Measurements from ENCODE around the gene ARHGAP26. TPM values are rescaled to one million over a fixed set of nuclear protein-coding genes. Genes with fewer than 3 reads are reported as not detected.

The ARHGAP26 gene
- polyA plus RNA-seq, 6 donors from 2014 or later = 2.4 to 8.7 (median 4.1) TPM

GRCh38 chr5:143168921-143169810 lies 399.0 kb downstream of the ARHGAP26 start:
- ATAC-seq (ENCODE audit: low read depth in 2 of 2) (no peak), DNase-seq (no peak)
- Mint-ChIP-seq H3K4me3 (no peak overlapping the region), H3K4me1 (peaks cover 9 to 12% (median 9%) of the 10 kb centered on the region in 3 donors), H3K36me3 (peaks cover 0 to 6% of the 10 kb centered on the region in 2 donors), H3K27ac (no peak overlapping the region), H3K9me3 (peaks cover 0 to 2% (median 0%) of the 10 kb centered on the region in 7 donors), H3K27me3 (no peaks in the 10 kb centered on the region)

GRCh38 chr5:143170104-143170503 lies 399.9 kb downstream of the ARHGAP26 start:
- no peak for ATAC-seq (ENCODE audit: low read depth in 2 of 2)

GRCh38 chr5:143170977-143171376 lies 400.8 kb downstream of the ARHGAP26 start:
- peaks cover 0 to 6% of the 10 kb centered on the region in 2 donors for H3K36me3 Mint-ChIP-seq
- H3K4me3 Mint-ChIP-seq = no peak overlapping the region
- no peak for DNase-seq
- no peaks in the 10 kb centered on the region for H3K9me3 Mint-ChIP-seq
- H3K4me1 Mint-ChIP-seq = no peaks in the 10 kb centered on the region
- no peaks in the 10 kb centered on the region for H3K27me3 Mint-ChIP-seq
- H3K27ac Mint-ChIP-seq = peak overlapping the region in 1 of 6 donors; percentile 81
- no peak for ATAC-seq (ENCODE audit: low read depth in 2 of 2)

More at GRCh38 chr5:143170104-143170503, 399.9 kb downstream of the ARHGAP26 start:
- Mint-ChIP-seq H3K36me3 (peaks cover 0 to 6% of the 10 kb centered on the region in 2 donors), H3K4me3 (no peak overlapping the region), H3K9me3 (no peaks in the 10 kb centered on the region), H3K27me3 (no peaks in the 10 kb centered on the region), H3K4me1 (peaks cover 3 to 7% (median 3%) of the 10 kb centered on the region in 3 donors), H3K27ac (no peak overlapping the region)
- no peak for DNase-seq

GRCh38 chr5:143172739-143173138 lies 402.6 kb downstream of the ARHGAP26 start:
- peaks cover 0 to 6% of the 10 kb centered on the region in 2 donors for H3K36me3 Mint-ChIP-seq
- DNase-seq (no peak), ATAC-seq (ENCODE audit: low read depth in 2 of 2) (no peak)
- no peak overlapping the region for H3K27ac Mint-ChIP-seq
- peaks cover 0 to 5% (median 0%) of the 10 kb centered on the region in 3 donors for H3K4me1 Mint-ChIP-seq
- H3K9me3 Mint-ChIP-seq = no peaks in the 10 kb centered on the region
- no peaks in the 10 kb centered on the region for H3K27me3 Mint-ChIP-seq
- no peak overlapping the region for H3K4me3 Mint-ChIP-seq

GRCh38 chr5:143173139-143173889 lies 403.1 kb downstream of the ARHGAP26 start:
- Mint-ChIP-seq H3K4me1 (peaks cover 0 to 5% (median 0%) of the 10 kb centered on the region in 3 donors), H3K27ac (peak overlapping the region in 1 of 6 donors; percentile 65), H3K36me3 (peaks cover 0 to 6% of the 10 kb centered on the region in 2 donors), H3K4me3 (no peak overlapping the region), H3K9me3 (no peaks in the 10 kb centered on the region), H3K27me3 (no peaks in the 10 kb centered on the region)
- ATAC-seq (ENCODE audit: low read depth in 2 of 2) = no peak
- no peak for DNase-seq

GRCh38 chr5:143174714-143175398 lies 404.7 kb downstream of the ARHGAP26 start:
- H3K27ac Mint-ChIP-seq = no peak overlapping the region
- peaks cover 0 to 5% (median 0%) of the 10 kb centered on the region in 3 donors for H3K4me1 Mint-ChIP-seq
- H3K9me3 Mint-ChIP-seq = no peaks in the 10 kb centered on the region
- ATAC-seq (ENCODE audit: low read depth in 2 of 2) = no peak
- peaks cover 5 to 12% of the 10 kb centered on the region in 2 donors for H3K36me3 Mint-ChIP-seq
- H3K27me3 Mint-ChIP-seq = no peaks in the 10 kb centered on the region
- DNase-seq = no peak
- no peak overlapping the region for H3K4me3 Mint-ChIP-seq

- Mint-ChIP-seq H3K9me3 (peaks cover 0 to 4% (median 0%) of the 10 kb centered on the region in 7 donors), H3K4me1 (peaks cover 0 to 5% (median 3%) of the 10 kb centered on the region in 3 donors), H3K27me3 (no peaks in the 10 kb centered on the region), H3K36me3 (peaks cover 13 to 16% of the 10 kb centered on the region in 2 donors), H3K27ac (peak overlapping the region in 1 of 6 donors; percentile 20), H3K4me3 (no peak overlapping the region)
- DNase-seq (peak; percentile 2), ATAC-seq (ENCODE audit: low read depth in 2 of 2) (peak; percentile 53 to 72)
These were observed 405.9 kb downstream of the ARHGAP26 start for GRCh38 chr5:143176048-143176447.

GRCh38 chr5:143177263-143177983 lies 407.2 kb downstream of the ARHGAP26 start:
- ATAC-seq (ENCODE audit: low read depth in 2 of 2) (no peak), DNase-seq (no peak)
- H3K9me3 Mint-ChIP-seq = peaks cover 0 to 7% (median 0%) of the 10 kb centered on the region in 7 donors
- H3K27ac Mint-ChIP-seq = no peak overlapping the region
- peaks cover 14 to 28% of the 10 kb centered on the region in 2 donors for H3K36me3 Mint-ChIP-seq
- H3K4me3 Mint-ChIP-seq = no peak overlapping the region
- peaks cover 8 to 12% (median 11%) of the 10 kb centered on the region in 3 donors for H3K4me1 Mint-ChIP-seq
- no peaks in the 10 kb centered on the region for H3K27me3 Mint-ChIP-seq

- Mint-ChIP-seq H3K27ac (no peak overlapping the region), H3K36me3 (peaks cover 14 to 28% of the 10 kb centered on the region in 2 donors), H3K4me1 (peaks cover 19 to 27% (median 21%) of the 10 kb centered on the region in 3 donors), H3K4me3 (no peak overlapping the region), H3K9me3 (peaks cover 0 to 7% (median 0%) of the 10 kb centered on the region in 7 donors), H3K27me3 (no peaks in the 10 kb centered on the region)
- no peak for DNase-seq
- no peak for ATAC-seq (ENCODE audit: low read depth in 2 of 2)
These were observed 409.1 kb downstream of the ARHGAP26 start for GRCh38 chr5:143179126-143179740.

- peaks cover 0 to 7% (median 0%) of the 10 kb centered on the region in 7 donors for H3K9me3 Mint-ChIP-seq
These were observed 410.6 kb downstream of the ARHGAP26 start for GRCh38 chr5:143180751-143181150.

GRCh38 chr5:143181173-143181572 lies 411.0 kb downstream of the ARHGAP26 start:
- H3K36me3 Mint-ChIP-seq = peaks cover 14 to 28% of the 10 kb centered on the region in 2 donors
- H3K27me3 Mint-ChIP-seq = no peaks in the 10 kb centered on the region
- peaks cover 0 to 7% (median 0%) of the 10 kb centered on the region in 7 donors for H3K9me3 Mint-ChIP-seq
- H3K4me1 Mint-ChIP-seq = peaks cover 19 to 26% (median 21%) of the 10 kb centered on the region in 3 donors
- DNase-seq (no peak), ATAC-seq (ENCODE audit: low read depth in 2 of 2) (no peak)
- H3K27ac Mint-ChIP-seq = no peak overlapping the region
- H3K4me3 Mint-ChIP-seq = no peak overlapping the region

More at GRCh38 chr5:143180751-143181150, 410.6 kb downstream of the ARHGAP26 start:
- Mint-ChIP-seq H3K4me1 (peaks cover 19 to 27% (median 21%) of the 10 kb centered on the region in 3 donors), H3K27ac (no peak overlapping the region), H3K27me3 (no peaks in the 10 kb centered on the region), H3K36me3 (peaks cover 14 to 28% of the 10 kb centered on the region in 2 donors), H3K4me3 (no peak overlapping the region)
- ATAC-seq (ENCODE audit: low read depth in 2 of 2) (no peak), DNase-seq (no peak)

- peaks cover 0 to 7% (median 0%) of the 10 kb centered on the region in 7 donors for H3K9me3 Mint-ChIP-seq
- H3K4me1 Mint-ChIP-seq = peaks cover 19 to 22% (median 21%) of the 10 kb centered on the region in 3 donors
- DNase-seq (no peak), ATAC-seq (ENCODE audit: low read depth in 2 of 2) (no peak)
- no peak overlapping the region for H3K27ac Mint-ChIP-seq
- peaks cover 14 to 28% of the 10 kb centered on the region in 2 donors for H3K36me3 Mint-ChIP-seq
- H3K27me3 Mint-ChIP-seq = no peaks in the 10 kb centered on the region
- H3K4me3 Mint-ChIP-seq = no peak overlapping the region
These were observed 411.9 kb downstream of the ARHGAP26 start for GRCh38 chr5:143182106-143182505.

Measured in naive B cell (primary cell).